Spleen (tissue), 7 donors: ENCODE measurements around the gene THUMPD1.

Experiments
- CTCF ChIP-seq, 11 experiments: fragments of 200-600 bp in 7 of 11; fragments of 450-650 bp in 4 of 11; sonication (generic) in 4 of 11; IDR thresholded peaks in 8 of 11; conservative IDR thresholded peaks in 3 of 11; 1 replicate in 7 of 11; 2 replicates in 4 of 11; pipeline versions ENCODE4 v1.4.0 to v1.8.0; 2016 to 2021; ENCODE audit warnings: antibody characterized with exemption in 11 of 11, inconsistent platforms in 4 of 11, mild to moderate bottlenecking in 1 of 11
- POLR2A ChIP-seq, 3 donors: fragments of 450-650 bp; IDR thresholded peaks; one replicate each; pipeline ENCODE4 v1.5.1; 2017; ENCODE audit warnings: antibody characterized with exemption in 3 of 3, mild to moderate bottlenecking in 1 of 3
- POLR2AphosphoS5 ChIP-seq, 3 donors: sonication (generic); formaldehyde crosslinking; IDR thresholded peaks; one replicate each; pipeline ENCODE4 v1.5.1; 2017; ENCODE audit warnings: antibody characterized with exemption in 3 of 3
- donor health status: DM: no; HTN: no; CAD: no; lungs with moderate emphysema.
- donor health status: DM: no; HTN: no; CAD: no.
- donor health status: DM: no; HTN: no; CAD: no.

GRCh38 chr16:20740901-20741521 is 607 bp downstream of the THUMPD1 start:
- no peak for TF ChIP-seq POLR2AphosphoS5 (IDR thresholded peaks at IDR 0.05)
- no peak for TF ChIP-seq CTCF (IDR thresholded peaks at IDR 0.05 in 8 of 11, conservative IDR thresholded peaks at IDR 0.05 in 3 of 11)
- no peak for TF ChIP-seq POLR2A (IDR thresholded peaks at IDR 0.05)
